Tibial nerve (tissue), 3 donors: ENCODE measurements around the gene SYNJ2.

Experiments
- CTCF ChIP-seq, 5 experiments: fragments of 200-600 bp in 3 of 5; fragments of 450-650 bp in 2 of 5; sonication (generic) in 3 of 5; IDR thresholded peaks; one replicate each; pipeline ENCODE4 v1.5.1; 2016 to 2019; ENCODE audit warnings: antibody characterized with exemption in 5 of 5, mild to moderate bottlenecking in 3 of 5, moderate library complexity in 2 of 5
- POLR2A ChIP-seq, 2 donors: fragments of 450-650 bp; IDR thresholded peaks; one replicate each; pipeline ENCODE4 v1.6.1; 2017; ENCODE audit warnings: antibody characterized with exemption in 2 of 2, mild to moderate bottlenecking in 2 of 2, moderate library complexity in 2 of 2

- no peak for TF ChIP-seq CTCF (IDR thresholded peaks at IDR 0.05)
- no peak for TF ChIP-seq POLR2A (IDR thresholded peaks at IDR 0.05)
Observed at GRCh38 chr6:158043586-158044524, 62.2 kb downstream of the SYNJ2 start.
